ENCODE results near the gene PTPRA. TPM values are rescaled to one million over a fixed set of nuclear protein-coding genes. Genes with fewer than 3 reads are reported as not detected.
A peak's percentile ranks its signal among the peaks of the same experiment; 100 is the strongest.
"Not testable (repeated sequence)": the region's sequence is repeated elsewhere in the genome, so short reads cannot be mapped to it uniquely, and the experiment has no call there.

Gene PTPRA
- total RNA-seq, 4 donors from 2014 or later, result 18.9 to 32.5 (median 27.3) TPM

DNA sequence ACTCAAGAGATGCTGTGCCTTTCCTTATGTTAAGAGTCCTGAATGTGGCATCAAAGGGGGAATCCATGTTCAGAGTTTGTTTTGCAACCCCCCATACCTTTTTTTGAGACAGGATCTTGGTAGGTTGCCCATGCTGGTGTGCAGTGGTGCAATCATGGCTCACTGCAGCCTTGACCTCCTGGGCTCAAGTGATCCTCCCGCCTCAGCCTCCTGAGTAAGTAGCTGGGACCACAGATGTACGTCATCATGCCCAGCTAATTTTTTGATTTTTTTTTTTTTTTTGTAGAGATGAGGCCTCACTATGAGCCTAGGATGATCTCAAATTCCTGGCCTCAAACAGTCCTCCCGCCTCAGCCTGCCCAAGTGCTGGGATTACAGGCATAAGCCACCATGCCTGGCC lies 16.5 kb downstream of the PTPRA start:
- in situ Hi-C loops (cut with MboI; ENCODE audit: low sequenced_read_pairs in 4 of 4) (no loop called here), intact Hi-C loops (cut with DNase I; ENCODE audit: low total_unique reads) (no loop called here)
- TF ChIP-seq, protein P1, sequence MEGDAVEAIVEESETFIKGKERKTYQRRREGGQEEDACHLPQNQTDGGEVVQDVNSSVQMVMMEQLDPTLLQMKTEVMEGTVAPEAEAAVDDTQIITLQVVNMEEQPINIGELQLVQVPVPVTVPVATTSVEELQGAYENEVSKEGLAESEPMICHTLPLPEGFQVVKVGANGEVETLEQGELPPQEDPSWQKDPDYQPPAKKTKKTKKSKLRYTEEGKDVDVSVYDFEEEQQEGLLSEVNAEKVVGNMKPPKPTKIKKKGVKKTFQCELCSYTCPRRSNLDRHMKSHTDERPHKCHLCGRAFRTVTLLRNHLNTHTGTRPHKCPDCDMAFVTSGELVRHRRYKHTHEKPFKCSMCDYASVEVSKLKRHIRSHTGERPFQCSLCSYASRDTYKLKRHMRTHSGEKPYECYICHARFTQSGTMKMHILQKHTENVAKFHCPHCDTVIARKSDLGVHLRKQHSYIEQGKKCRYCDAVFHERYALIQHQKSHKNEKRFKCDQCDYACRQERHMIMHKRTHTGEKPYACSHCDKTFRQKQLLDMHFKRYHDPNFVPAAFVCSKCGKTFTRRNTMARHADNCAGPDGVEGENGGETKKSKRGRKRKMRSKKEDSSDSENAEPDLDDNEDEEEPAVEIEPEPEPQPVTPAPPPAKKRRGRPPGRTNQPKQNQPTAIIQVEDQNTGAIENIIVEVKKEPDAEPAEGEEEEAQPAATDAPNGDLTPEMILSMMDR (IDR thresholded peaks at IDR 0.05 in 4 of 5, conservative IDR thresholded peaks at IDR 0.05 in 1 of 5), result no peak
- no peak for TF ChIP-seq POLR2A (IDR thresholded peaks at IDR 0.05)
- DNase-seq, result no peak
- Histone ChIP-seq H3K27me3 (no peaks in the 10 kb centered on the region), H3K4me1 (peaks cover 36 to 48% of the 10 kb centered on the region in 2 donors), H3K27ac (no peak overlapping the region), H3K4me3 (no peak overlapping the region), H3K36me3 (no peaks in the 10 kb centered on the region), H3K9me3 (no peaks in the 10 kb centered on the region)
- ATAC-seq, result no peak

DNA sequence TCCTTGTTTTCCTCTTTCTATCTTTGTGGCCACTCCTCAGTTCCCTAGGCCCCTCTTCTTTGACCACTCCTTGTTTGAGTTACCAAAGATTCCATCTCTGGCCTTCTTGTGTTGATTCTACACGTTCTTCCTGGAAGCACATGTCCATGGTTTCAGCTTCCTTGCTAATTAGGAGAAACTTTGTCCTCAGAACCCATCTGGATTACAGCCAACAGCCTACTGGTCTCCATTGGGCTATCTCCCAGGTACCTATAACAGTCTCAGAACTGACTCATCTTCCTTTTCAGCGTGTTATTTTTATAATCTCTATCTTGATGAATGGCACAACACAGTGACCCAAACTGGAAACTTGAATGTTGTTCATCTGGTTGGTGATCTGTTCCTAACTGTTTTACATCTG lies 17.5 kb downstream of the PTPRA start:
- Histone ChIP-seq H3K4me1 (peaks cover 36 to 48% of the 10 kb centered on the region in 2 donors), H3K27ac (peak overlapping the region; percentile 27 to 64 (median 36)), H3K27me3 (no peaks in the 10 kb centered on the region), H3K36me3 (no peaks in the 10 kb centered on the region), H3K9me3 (no peaks in the 10 kb centered on the region), H3K4me3 (no peak overlapping the region)
- DNase-seq, result no peak
- ATAC-seq, result peak; percentile 47 to 68
- TF ChIP-seq, protein P1 (IDR thresholded peaks at IDR 0.05 in 4 of 5, conservative IDR thresholded peaks at IDR 0.05 in 1 of 5), result no peak
- TF ChIP-seq POLR2A (IDR thresholded peaks at IDR 0.05), result no peak
- in situ Hi-C loops (cut with MboI; ENCODE audit: low sequenced_read_pairs in 4 of 4), result no loop called here
- intact Hi-C loops (cut with DNase I; ENCODE audit: low total_unique reads), result no loop called here

DNA sequence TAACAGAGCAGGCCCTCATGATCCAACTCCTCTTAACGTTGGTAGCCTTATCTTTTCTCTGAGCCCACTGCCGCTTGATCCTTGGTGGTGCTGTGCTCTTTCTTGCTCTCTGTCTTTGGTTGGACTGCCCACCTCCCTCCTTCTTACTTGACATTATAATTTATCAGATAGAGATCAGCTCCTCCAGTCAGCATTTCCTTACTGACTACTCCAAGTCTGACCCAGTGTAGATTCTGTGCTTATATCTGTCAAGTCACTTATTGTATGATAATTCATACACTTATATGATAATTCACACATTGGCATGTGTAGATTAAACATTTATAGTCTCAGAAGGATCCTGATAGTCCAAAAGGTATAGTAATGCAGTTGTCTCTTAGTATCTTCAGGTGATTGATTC lies 18.1 kb downstream of the PTPRA start:
- in situ Hi-C loops (cut with MboI; ENCODE audit: low sequenced_read_pairs in 4 of 4), result no loop called here
- intact Hi-C loops (cut with DNase I; ENCODE audit: low total_unique reads), result no loop called here
- H3K27me3 ChIP-seq, result no peaks in the 10 kb centered on the region
- ATAC-seq, result no peak
- H3K27ac ChIP-seq, result peak overlapping the region; percentile 27 to 64 (median 36)
- no peak overlapping the region for H3K4me3 ChIP-seq
- H3K9me3 ChIP-seq, result no peaks in the 10 kb centered on the region
- no peak for DNase-seq
- TF ChIP-seq, protein P1 (IDR thresholded peaks at IDR 0.05 in 4 of 5, conservative IDR thresholded peaks at IDR 0.05 in 1 of 5), result no peak
- no peak for TF ChIP-seq POLR2A (IDR thresholded peaks at IDR 0.05)
- peaks cover 36 to 48% of the 10 kb centered on the region in 2 donors for H3K4me1 ChIP-seq
- H3K36me3 ChIP-seq, result no peaks in the 10 kb centered on the region

DNA sequence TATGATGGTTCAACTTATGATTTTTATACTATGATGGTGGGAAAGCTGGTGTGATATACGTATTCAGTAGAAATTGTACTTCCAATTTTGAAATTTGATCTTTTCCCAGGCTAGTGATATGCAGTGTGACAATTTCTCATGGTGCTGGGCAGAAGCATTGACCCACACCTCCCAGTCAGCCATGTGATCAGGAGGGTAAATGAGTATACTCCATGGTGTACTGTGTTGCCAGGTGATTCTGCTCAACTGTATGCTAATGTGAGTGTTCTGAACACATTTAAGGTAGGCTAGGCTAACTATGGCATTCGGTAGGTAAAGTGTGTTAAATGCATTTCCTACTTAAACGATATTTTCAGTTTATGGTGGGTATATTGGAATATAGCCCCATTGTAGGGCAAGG lies 19.1 kb downstream of the PTPRA start:
- no peaks in the 10 kb centered on the region for H3K36me3 ChIP-seq
- TF ChIP-seq POLR2A (IDR thresholded peaks at IDR 0.05), result no peak
- TF ChIP-seq, protein P1 (IDR thresholded peaks at IDR 0.05 in 4 of 5, conservative IDR thresholded peaks at IDR 0.05 in 1 of 5), result no peak
- in situ Hi-C loops (cut with MboI; ENCODE audit: low sequenced_read_pairs in 4 of 4), result no loop called here
- DNase-seq (no peak), ATAC-seq (peak; percentile 63 to 75)
- H3K4me3 ChIP-seq, result no peak overlapping the region
- no peaks in the 10 kb centered on the region for H3K27me3 ChIP-seq
- H3K9me3 ChIP-seq, result no peaks in the 10 kb centered on the region
- intact Hi-C loops (cut with DNase I; ENCODE audit: low total_unique reads), result no loop called here
- peaks cover 36 to 45% of the 10 kb centered on the region in 2 donors for H3K4me1 ChIP-seq
- peak overlapping the region in 2 of 4 donors; percentile 7 to 31 for H3K27ac ChIP-seq

DNA sequence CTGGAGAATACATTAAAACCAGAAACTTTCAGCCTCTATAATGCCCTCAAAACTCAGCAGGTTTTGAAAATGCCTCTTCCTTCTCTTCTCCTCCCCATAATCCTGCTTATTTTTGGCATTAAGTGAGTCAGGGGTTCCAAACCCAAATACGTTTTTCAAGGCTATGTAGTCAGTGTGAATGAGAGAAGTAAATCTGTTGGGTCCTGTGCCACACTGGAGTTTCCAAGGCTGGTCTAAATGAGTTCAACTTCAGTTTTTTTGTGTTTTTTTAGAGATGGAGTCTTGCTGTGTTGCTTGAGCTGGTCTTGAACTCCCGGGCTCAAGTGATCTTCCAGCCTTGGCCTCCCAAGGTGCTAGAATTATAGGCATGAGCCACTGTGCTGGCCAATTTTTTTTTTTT lies 20.9 kb downstream of the PTPRA start:
- H3K4me3 ChIP-seq, result no peak overlapping the region
- no peak for DNase-seq
- H3K4me1 ChIP-seq, result peaks cover 36 to 45% of the 10 kb centered on the region in 2 donors
- no peaks in the 10 kb centered on the region for H3K27me3 ChIP-seq
- ATAC-seq, result no peak
- intact Hi-C loops (cut with DNase I; ENCODE audit: low total_unique reads) (no loop called here), in situ Hi-C loops (cut with MboI; ENCODE audit: low sequenced_read_pairs in 4 of 4) (no loop called here)
- H3K9me3 ChIP-seq, result no peaks in the 10 kb centered on the region
- no peak for TF ChIP-seq POLR2A (IDR thresholded peaks at IDR 0.05)
- TF ChIP-seq, protein P1 (IDR thresholded peaks at IDR 0.05 in 4 of 5, conservative IDR thresholded peaks at IDR 0.05 in 1 of 5), result no peak
- no peaks in the 10 kb centered on the region for H3K36me3 ChIP-seq
- H3K27ac ChIP-seq, result no peak overlapping the region

DNA sequence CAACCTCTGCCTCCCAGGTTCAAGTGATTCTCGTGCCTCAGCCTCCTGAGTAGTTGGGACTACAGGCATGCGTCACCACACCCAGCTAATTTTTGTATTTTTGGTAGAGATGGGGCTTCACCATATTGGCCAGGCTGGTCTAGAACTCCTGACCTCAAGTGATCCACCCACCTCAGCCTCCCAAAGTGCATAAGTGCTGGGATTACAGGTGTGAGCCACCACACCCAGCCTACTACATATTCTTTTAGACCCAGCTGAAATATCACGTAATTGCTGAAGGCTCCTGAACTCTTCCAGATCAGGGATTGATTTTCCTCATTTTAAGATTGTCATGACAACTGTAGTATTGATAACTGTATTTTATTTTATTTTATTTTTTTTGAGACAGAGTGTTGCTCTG lies 21.9 kb downstream of the PTPRA start:
- H3K4me3 ChIP-seq; H3K27ac ChIP-seq; H3K36me3 ChIP-seq; H3K27me3 ChIP-seq; intact Hi-C loops (cut with DNase I; ENCODE audit: low total_unique reads); DNase-seq; in situ Hi-C loops (cut with MboI; ENCODE audit: low sequenced_read_pairs in 4 of 4); H3K9me3 ChIP-seq; ATAC-seq: not testable (repeated sequence)
- H3K4me1 ChIP-seq, result peaks cover 35 to 39% of the 10 kb centered on the region in 2 donors

Data from gastrocnemius medialis (tissue), 4 donors.